ENCODE measurements around the gene SCNM1.

Gene SCNM1

DNA sequence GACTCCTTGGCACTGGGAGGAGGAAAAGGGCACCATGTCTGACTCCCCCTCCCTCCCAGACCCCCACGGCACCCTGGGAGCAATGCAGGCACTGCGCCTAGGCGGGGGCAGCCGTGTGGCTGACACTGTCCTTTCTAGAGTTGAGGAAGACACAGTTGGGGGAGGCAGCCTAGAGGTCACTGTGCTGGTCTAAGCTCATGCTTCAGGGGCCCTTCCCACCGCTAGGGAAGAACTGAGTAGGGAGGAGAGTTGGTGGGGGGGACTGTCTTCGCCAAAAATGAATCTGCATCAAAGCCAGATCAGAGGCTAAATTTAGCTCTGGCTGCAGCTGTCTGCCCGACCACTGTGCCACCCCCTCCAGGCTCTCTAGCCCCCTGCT, 22.9 kb upstream of the SCNM1 start (continued):
- TF ChIP-seq, protein P1, sequence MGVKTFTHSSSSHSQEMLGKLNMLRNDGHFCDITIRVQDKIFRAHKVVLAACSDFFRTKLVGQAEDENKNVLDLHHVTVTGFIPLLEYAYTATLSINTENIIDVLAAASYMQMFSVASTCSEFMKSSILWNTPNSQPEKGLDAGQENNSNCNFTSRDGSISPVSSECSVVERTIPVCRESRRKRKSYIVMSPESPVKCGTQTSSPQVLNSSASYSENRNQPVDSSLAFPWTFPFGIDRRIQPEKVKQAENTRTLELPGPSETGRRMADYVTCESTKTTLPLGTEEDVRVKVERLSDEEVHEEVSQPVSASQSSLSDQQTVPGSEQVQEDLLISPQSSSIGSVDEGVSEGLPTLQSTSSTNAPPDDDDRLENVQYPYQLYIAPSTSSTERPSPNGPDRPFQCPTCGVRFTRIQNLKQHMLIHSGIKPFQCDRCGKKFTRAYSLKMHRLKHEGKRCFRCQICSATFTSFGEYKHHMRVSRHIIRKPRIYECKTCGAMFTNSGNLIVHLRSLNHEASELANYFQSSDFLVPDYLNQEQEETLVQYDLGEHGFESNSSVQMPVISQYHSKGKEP (tag by site-specific recombination; IDR thresholded peaks at IDR 0.05): no peak

DNA sequence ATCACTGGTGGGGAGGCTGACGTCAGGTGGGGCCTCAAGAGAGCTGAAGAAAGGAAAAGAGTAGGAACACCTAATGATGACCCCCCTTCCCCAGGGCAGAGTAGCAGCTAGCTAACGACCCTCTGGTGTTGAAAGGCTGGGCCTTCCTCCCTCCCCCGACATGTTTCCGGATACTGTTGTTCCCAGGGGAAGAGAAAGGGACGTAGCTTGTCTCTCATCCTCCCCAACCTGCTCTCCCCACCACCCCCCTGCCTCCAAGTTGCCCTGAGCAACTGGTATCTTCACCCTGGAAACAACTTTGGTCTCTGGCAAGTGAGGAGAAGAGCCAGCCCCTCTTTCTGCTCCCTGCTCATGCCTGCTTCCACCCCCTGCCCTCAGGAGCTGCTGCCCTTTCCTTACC, 22.0 kb upstream of the SCNM1 start:
- ChIA-PET CTCF (interaction anchor here (0.7 to 2.0 kb wide), 3 partner anchors 9 to 44 kb away, joined by 3 to 9 read pairs (median 4); no protein-coding TSS in a partner anchor), POLR2A (interaction anchor here (1.1 kb wide), 1 partner anchor 12 kb away, joined by 3 read pairs; no protein-coding TSS in a partner anchor)
- Histone ChIP-seq H3K36me3 (ENCODE audit: control insufficient read depth in 2 of 2, insufficient read depth in 1 of 2, low read length in 2 of 2) (peaks cover 0 to 19% of the 10 kb centered on the region in 2 experiments; a peak in 1 of 3 replicates), H3K9me3 (ENCODE audit: control insufficient read depth, insufficient read depth, low read depth, low read length) (no peaks in the 10 kb centered on the region), H3K4me1 (ENCODE audit: control insufficient read depth, insufficient read depth, low read length) (peaks cover 3% of the 10 kb centered on the region; the same call in 1 of the 2 replicates), H3K4me3 (ENCODE audit: low read depth, low read length) (no peak overlapping the region), H3K27ac (ENCODE audit: extremely low read depth, low read depth, low read length) (no peak overlapping the region)
- peak; percentile 57; the same call in 1 of the 2 replicates for TF ChIP-seq ZNF341 (tag by site-specific recombination; IDR thresholded peaks at IDR 0.05; ENCODE audit: low read depth)
- TF ChIP-seq SP3 (tag by site-specific recombination; IDR thresholded peaks at IDR 0.05): no peak

DNA sequence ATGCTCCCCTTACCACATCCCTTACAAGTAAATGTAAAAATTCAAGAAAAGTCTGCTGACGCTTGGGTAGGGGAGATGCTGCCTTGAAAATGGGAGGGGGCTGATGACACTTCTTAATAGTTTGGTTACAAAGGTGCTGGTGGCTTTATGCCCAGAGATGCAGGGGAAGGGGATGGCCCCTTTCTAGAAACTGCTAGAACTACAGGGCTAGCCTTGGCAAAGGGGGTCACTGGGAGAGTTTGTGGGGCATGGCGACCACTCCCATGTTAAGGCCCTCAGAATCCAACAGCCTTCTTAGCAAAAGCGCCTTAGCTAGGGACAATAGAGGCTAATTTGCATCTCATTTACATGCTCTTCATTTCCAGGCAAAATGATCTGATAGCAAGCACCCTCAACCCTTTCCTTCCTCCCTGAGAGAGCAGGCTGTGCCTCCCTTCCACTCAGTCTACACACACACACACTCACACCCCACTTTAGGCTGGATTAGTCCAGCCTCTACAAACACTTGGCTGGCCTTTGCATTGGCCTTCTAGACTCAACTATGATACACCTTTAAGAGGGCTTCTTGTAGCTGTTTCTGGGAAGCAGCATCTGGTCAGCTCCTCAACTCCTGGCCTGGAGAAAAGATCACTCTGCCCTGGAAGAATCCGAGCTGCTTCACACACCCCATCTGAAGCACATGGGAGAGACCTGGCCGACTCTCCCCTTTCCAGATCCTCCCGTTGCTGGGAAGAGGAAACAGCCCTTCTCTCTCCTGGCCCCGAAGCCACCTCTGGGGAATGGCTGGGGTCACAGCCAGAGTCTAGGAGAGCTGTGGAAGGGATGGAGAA, 21.3 kb upstream of the SCNM1 start:
- TF ChIP-seq, protein P2, sequence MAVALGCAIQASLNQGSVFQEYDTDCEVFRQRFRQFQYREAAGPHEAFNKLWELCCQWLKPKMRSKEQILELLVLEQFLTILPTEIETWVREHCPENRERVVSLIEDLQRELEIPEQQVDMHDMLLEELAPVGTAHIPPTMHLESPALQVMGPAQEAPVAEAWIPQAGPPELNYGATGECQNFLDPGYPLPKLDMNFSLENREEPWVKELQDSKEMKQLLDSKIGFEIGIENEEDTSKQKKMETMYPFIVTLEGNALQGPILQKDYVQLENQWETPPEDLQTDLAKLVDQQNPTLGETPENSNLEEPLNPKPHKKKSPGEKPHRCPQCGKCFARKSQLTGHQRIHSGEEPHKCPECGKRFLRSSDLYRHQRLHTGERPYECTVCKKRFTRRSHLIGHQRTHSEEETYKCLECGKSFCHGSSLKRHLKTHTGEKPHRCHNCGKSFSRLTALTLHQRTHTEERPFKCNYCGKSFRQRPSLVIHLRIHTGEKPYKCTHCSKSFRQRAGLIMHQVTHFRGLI (tag by site-specific recombination; IDR thresholded peaks at IDR 0.05): peak; percentile 100
- TF ChIP-seq, protein P3, sequence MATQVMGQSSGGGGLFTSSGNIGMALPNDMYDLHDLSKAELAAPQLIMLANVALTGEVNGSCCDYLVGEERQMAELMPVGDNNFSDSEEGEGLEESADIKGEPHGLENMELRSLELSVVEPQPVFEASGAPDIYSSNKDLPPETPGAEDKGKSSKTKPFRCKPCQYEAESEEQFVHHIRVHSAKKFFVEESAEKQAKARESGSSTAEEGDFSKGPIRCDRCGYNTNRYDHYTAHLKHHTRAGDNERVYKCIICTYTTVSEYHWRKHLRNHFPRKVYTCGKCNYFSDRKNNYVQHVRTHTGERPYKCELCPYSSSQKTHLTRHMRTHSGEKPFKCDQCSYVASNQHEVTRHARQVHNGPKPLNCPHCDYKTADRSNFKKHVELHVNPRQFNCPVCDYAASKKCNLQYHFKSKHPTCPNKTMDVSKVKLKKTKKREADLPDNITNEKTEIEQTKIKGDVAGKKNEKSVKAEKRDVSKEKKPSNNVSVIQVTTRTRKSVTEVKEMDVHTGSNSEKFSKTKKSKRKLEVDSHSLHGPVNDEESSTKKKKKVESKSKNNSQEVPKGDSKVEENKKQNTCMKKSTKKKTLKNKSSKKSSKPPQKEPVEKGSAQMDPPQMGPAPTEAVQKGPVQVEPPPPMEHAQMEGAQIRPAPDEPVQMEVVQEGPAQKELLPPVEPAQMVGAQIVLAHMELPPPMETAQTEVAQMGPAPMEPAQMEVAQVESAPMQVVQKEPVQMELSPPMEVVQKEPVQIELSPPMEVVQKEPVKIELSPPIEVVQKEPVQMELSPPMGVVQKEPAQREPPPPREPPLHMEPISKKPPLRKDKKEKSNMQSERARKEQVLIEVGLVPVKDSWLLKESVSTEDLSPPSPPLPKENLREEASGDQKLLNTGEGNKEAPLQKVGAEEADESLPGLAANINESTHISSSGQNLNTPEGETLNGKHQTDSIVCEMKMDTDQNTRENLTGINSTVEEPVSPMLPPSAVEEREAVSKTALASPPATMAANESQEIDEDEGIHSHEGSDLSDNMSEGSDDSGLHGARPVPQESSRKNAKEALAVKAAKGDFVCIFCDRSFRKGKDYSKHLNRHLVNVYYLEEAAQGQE (tag by site-specific recombination; IDR thresholded peaks at IDR 0.05): peak; percentile 68
- no peak for TF ChIP-seq RBAK (tag by site-specific recombination; IDR thresholded peaks at IDR 0.05)
- TF ChIP-seq ZNF513 (tag by site-specific recombination; IDR thresholded peaks at IDR 0.05): no peak
- TF ChIP-seq ZFHX2 (tag by site-specific recombination; conservative IDR thresholded peaks at IDR 0.05): no peak
- TF ChIP-seq ZNF23 (tag by site-specific recombination; IDR thresholded peaks at IDR 0.05; ENCODE audit: borderline replicate concordance): no peak
- no peak for TF ChIP-seq SALL2 (tag by site-specific recombination; IDR thresholded peaks at IDR 0.05; ENCODE audit: borderline replicate concordance)
- peaks cover 0 to 12% of the 10 kb centered on the region in 2 experiments; a peak in 1 of 3 replicates for H3K36me3 ChIP-seq (ENCODE audit: control insufficient read depth in 2 of 2, insufficient read depth in 1 of 2, low read length in 2 of 2)
- POLR2A ChIA-PET: interaction anchor here (1.1 kb wide), 1 partner anchor 11 kb away, joined by 3 read pairs; no protein-coding TSS in a partner anchor
- H3K27ac ChIP-seq (ENCODE audit: extremely low read depth, low read depth, low read length): no peak overlapping the region
- CTCF ChIA-PET: interaction anchor here (0.6 to 2.0 kb wide), 4 partner anchors 9 to 45 kb away, joined by 3 to 9 read pairs (median 4); no protein-coding TSS in a partner anchor
- peaks cover 3% of the 10 kb centered on the region; the same call in 1 of the 2 replicates for H3K4me1 ChIP-seq (ENCODE audit: control insufficient read depth, insufficient read depth, low read length)
- H3K4me3 ChIP-seq (ENCODE audit: low read depth, low read length): no peak overlapping the region
- no peaks in the 10 kb centered on the region for H3K9me3 ChIP-seq (ENCODE audit: control insufficient read depth, insufficient read depth, low read depth, low read length)

Data from HEK293 (cell line).